GM23338 (cell line): ENCODE results near the gene ATOH8.

Experiments
- CREB1 ChIP-seq: fragments of 250-450 bp; sonication (Bioruptor Pico); IDR thresholded peaks from 2 replicates; pipeline ENCODE4 v1.5.0; 2020; ENCODE audit warnings: low read depth, mild to moderate bottlenecking, moderate library complexity
- CTCF ChIP-seq, 2 experiments: fragments of 200-600 bp in 1 of 2; sonication (generic) in 1 of 2; conservative IDR thresholded peaks; 2 replicates each; pipeline versions ENCODE4 v1.5.1 to v1.6.1; 2016 to 2017; ENCODE audit warnings: antibody characterized with exemption in 2 of 2, low read depth in 2 of 2, mild to moderate bottlenecking in 2 of 2, moderate library complexity in 1 of 2
- ETS1 ChIP-seq: IDR thresholded peaks from 2 replicates; pipeline ENCODE4 v1.6.1; 2016; ENCODE audit warnings: antibody characterized with exemption
- EZH2 ChIP-seq: fragments of 200-600 bp; sonication (generic); IDR thresholded peaks from one replicate; pipeline ENCODE4 v1.8.0; 2017; ENCODE audit warnings: antibody characterized with exemption, mild to moderate bottlenecking, low read depth; ENCODE audit not compliant: unreplicated experiment
- NANOG ChIP-seq: IDR thresholded peaks from 2 replicates; pipeline ENCODE4 v1.6.1; 2016; ENCODE audit warnings: antibody characterized with exemption, borderline replicate concordance
- POLR2AphosphoS5 ChIP-seq: IDR thresholded peaks from 2 replicates; pipeline ENCODE4 v1.6.1; 2016; ENCODE audit warnings: antibody characterized with exemption, low read depth
- REST ChIP-seq: IDR thresholded peaks from one replicate; pipeline ENCODE4 v1.6.1; 2018; ENCODE audit warnings: antibody characterized with exemption; ENCODE audit not compliant: unreplicated experiment
- ZNF114 ChIP-seq: fragments of 250-450 bp; sonication (Bioruptor Pico); IDR thresholded peaks from 2 replicates; pipeline ENCODE4 v1.5.0; 2020; ENCODE audit warnings: mild to moderate bottlenecking, moderate library complexity
- ZNF331 ChIP-seq: fragments of 250-450 bp; sonication (Bioruptor Pico); IDR thresholded peaks from 2 replicates; pipeline ENCODE4 v1.5.0; 2020; ENCODE audit warnings: low read depth, mild to moderate bottlenecking, moderate library complexity

GRCh38 chr2:85711578-85712060 lies 42.2 kb upstream of the ATOH8 start:
- TF ChIP-seq REST = no peak
- no peak for TF ChIP-seq CTCF (conservative IDR thresholded peaks at IDR 0.05; ENCODE audit: low read depth in 2 of 2)
- no peak for TF ChIP-seq ZNF331 (CRISPR knock-in tag)
- TF ChIP-seq EZH2 = no peak
- TF ChIP-seq ETS1 = no peak
- no peak for TF ChIP-seq POLR2AphosphoS5
- no peak for TF ChIP-seq CREB1 (CRISPR knock-in tag)
- TF ChIP-seq ZNF114 (CRISPR knock-in tag) = no peak
- no peak for TF ChIP-seq NANOG
